Neural progenitor cell (in vitro differentiated cells): ENCODE data around the gene NEIL3. TPM values are rescaled to one million over a fixed set of nuclear protein-coding genes. Genes with fewer than 3 reads are reported as not detected.
A peak's percentile ranks its signal among the peaks of the same experiment; 100 is the strongest.

Experiments used
- DNase-seq: peaks from one replicate; pipeline ENCODE4 v3.0.0-alpha.2; 2016; ENCODE audit warnings: low spot score
- H2AFZ ChIP-seq: fragments of 200-600 bp; sonication (generic); replicated peaks from 2 replicates; pipeline ENCODE4 v1.6.1; 2016; ENCODE audit warnings: antibody characterized with exemption
- H3F3A ChIP-seq: fragments of 200-600 bp; sonication (generic); 2 replicates; pipeline ENCODE4 v1.6.1; 2016; ENCODE audit warnings: antibody characterized with exemption, low read depth
- H3K27ac ChIP-seq: fragments of 200-600 bp; sonication (generic); 2 replicates; pipeline ENCODE4 v1.5.1; 2016; ENCODE audit warnings: mild to moderate bottlenecking
- H3K27me3 ChIP-seq: fragments of 200-600 bp; sonication (generic); 2 replicates; pipeline ENCODE4 v1.6.1; 2016; ENCODE audit warnings: mild to moderate bottlenecking, moderate library complexity
- H3K36me3 ChIP-seq: fragments of 200-600 bp; sonication (generic); 2 replicates; pipeline ENCODE4 v1.5.1; 2016
- H3K4me1 ChIP-seq: fragments of 200-600 bp; sonication (generic); 2 replicates; pipeline ENCODE4 v1.6.1; 2016; ENCODE audit warnings: mixed run types
- H3K4me2 ChIP-seq: fragments of 200-600 bp; sonication (generic); 2 replicates; pipeline ENCODE4 v1.6.1; 2016
- H3K4me3 ChIP-seq: fragments of 200-600 bp; sonication (generic); 2 replicates; pipeline ENCODE4 v1.5.1; 2016
- H3K79me2 ChIP-seq: fragments of 200-600 bp; sonication (generic); 2 replicates; pipeline ENCODE4 v1.6.1; 2016; ENCODE audit warnings: low read depth
- H3K9ac ChIP-seq: fragments of 200-600 bp; sonication (generic); 2 replicates; pipeline ENCODE4 v1.6.1; 2016
- H3K9me3 ChIP-seq: fragments of 200-600 bp; sonication (generic); 2 replicates; pipeline ENCODE4 v1.5.1; 2016; ENCODE audit warnings: low read depth
- H4K20me1 ChIP-seq: fragments of 200-600 bp; sonication (generic); 2 replicates; pipeline ENCODE4 v1.6.1; 2016; ENCODE audit warnings: low read depth
- H3K27ac Mint-ChIP-seq: 3 replicates; pipeline ENCODE4 v1.8.0; 2021; ENCODE audit warnings: mixed read lengths
- H3K27me3 Mint-ChIP-seq: 2 replicates; pipeline ENCODE4 v1.8.0; 2022; ENCODE audit warnings: low read depth, mild to moderate bottlenecking, inconsistent platforms, moderate library complexity, mixed read lengths; ENCODE audit not compliant: insufficient read depth
- H3K36me3 Mint-ChIP-seq: 3 replicates; pipeline ENCODE4 v1.8.0; 2021; ENCODE audit warnings: mixed read lengths
- H3K4me1 Mint-ChIP-seq: 3 replicates; pipeline ENCODE4 v1.8.0; 2021; ENCODE audit warnings: mixed read lengths
- H3K4me3 Mint-ChIP-seq: 3 replicates; pipeline ENCODE4 v1.8.0; 2021; ENCODE audit warnings: mild to moderate bottlenecking, moderate library complexity, mixed read lengths
- H3K9me3 Mint-ChIP-seq: 3 replicates; pipeline ENCODE4 v1.8.0; 2020; ENCODE audit warnings: mixed read lengths
- CTCF ChIP-seq: fragments of 200-600 bp; sonication (generic); IDR thresholded peaks from 2 replicates; pipeline ENCODE4 v1.5.1; 2017; ENCODE audit warnings: antibody characterized with exemption, mild to moderate bottlenecking
- EZH2 ChIP-seq: fragments of 200-600 bp; sonication (generic); IDR thresholded peaks from 2 replicates; pipeline ENCODE4 v1.6.1; 2017; ENCODE audit warnings: antibody characterized with exemption, mild to moderate bottlenecking, moderate library complexity
- EZH2phosphoT487 ChIP-seq: fragments of 200-600 bp; sonication (generic); IDR thresholded peaks from 2 replicates; pipeline ENCODE4 v1.6.1; 2017; ENCODE audit warnings: antibody characterized with exemption
- total RNA-seq: library from RNA; depleted of rRNA; stranded (reverse); fragments of >200 nt; gene quantifications from 2 replicates; pipeline ENCODE4 v1.2.3, GENCODE V29; 2015; ENCODE audit warnings: low replicate concordance

The NEIL3 gene
- total RNA-seq, 1 donor from 2014 or later: 26.3 TPM

- Mint-ChIP-seq H3K27me3 (peaks cover 2% of the 10 kb centered on the region), H3K9me3 (peaks cover 5% of the 10 kb centered on the region), H3K27ac (no peak overlapping the region), H3K4me3 (no peak overlapping the region), H3K4me1 (peaks cover 34% of the 10 kb centered on the region), H3K36me3 (peaks cover 15% of the 10 kb centered on the region)
- Histone ChIP-seq H3K4me2 (no peak overlapping the region), H3K9me3 (no peaks in the 10 kb centered on the region), H3K79me2 (no peaks in the 10 kb centered on the region), H3K27me3 (no peaks in the 10 kb centered on the region), H4K20me1 (no peaks in the 10 kb centered on the region), H3K4me3 (no peak overlapping the region), H3K4me1 (peaks cover 40% of the 10 kb centered on the region), H3K9ac (no peak overlapping the region), H3F3A (peaks cover 17% of the 10 kb centered on the region), H3K36me3 (no peaks in the 10 kb centered on the region), H3K27ac (no peak overlapping the region), H2AFZ (no peak overlapping the region)
- DNase-seq: no peak
- TF ChIP-seq EZH2phosphoT487: no peak
- no peak for TF ChIP-seq CTCF
Measured at GRCh38 chr4:177371461-177371860, 61.8 kb downstream of the NEIL3 start.

DNA sequence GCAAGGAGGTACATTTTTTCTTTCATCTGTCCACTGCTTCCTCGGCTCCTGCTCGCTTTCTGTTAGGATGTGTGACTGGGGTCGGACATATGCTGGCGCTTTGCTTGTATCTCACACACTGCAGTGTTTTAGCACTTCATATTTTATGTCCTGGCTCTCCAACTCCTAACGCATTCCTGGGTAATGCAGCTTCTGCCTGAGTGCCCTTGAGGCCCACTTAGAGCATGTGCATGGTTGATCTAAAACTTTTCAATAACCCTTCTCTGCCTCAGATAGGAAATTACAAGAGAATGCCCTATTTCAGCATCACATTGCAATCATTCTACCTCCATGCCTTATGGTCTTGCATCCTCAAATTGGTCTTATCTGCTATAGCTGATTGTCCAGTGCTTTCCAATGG is 65.3 kb downstream of the NEIL3 start:
- Mint-ChIP-seq H3K36me3 (peaks cover 5% of the 10 kb centered on the region), H3K9me3 (peaks cover 2% of the 10 kb centered on the region), H3K27ac (peak overlapping the region; percentile 88), H3K27me3 (peaks cover 2% of the 10 kb centered on the region), H3K4me1 (peaks cover 36% of the 10 kb centered on the region), H3K4me3 (no peak overlapping the region)
- Histone ChIP-seq H3K4me1 (peaks cover 44% of the 10 kb centered on the region), H3K4me2 (peak overlapping the region; percentile 62), H4K20me1 (no peaks in the 10 kb centered on the region), H3K4me3 (peak overlapping the region; percentile 12), H3K9me3 (no peaks in the 10 kb centered on the region), H3K9ac (no peak overlapping the region), H2AFZ (peak overlapping the region; percentile 23), H3K27ac (peak overlapping the region; percentile 87), H3K79me2 (no peaks in the 10 kb centered on the region), H3F3A (peaks cover 17% of the 10 kb centered on the region), H3K27me3 (no peaks in the 10 kb centered on the region), H3K36me3 (no peaks in the 10 kb centered on the region)
- peak; percentile 15 for DNase-seq
- TF ChIP-seq EZH2phosphoT487 (no peak), EZH2 (no peak), CTCF (no peak)

DNA sequence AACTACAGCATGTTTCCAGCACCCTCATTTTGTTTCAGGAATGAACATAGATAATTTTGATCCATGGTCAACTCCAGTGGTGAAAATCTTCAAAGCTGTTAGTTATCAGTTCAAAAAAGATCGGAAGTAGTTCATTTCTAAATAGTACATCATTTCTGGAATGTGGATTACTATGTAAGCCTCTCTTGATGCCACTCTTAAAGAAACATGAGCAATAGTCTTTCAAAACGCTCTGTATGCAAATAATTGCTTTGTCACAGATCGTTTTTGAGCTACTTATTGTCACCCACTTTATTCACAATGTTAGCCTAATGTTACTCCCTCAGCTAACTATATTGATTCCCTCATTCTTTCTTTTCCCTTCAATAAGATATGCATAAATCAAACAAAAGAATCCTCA is 65.7 kb downstream of the NEIL3 start:
- Histone ChIP-seq H3K4me2 (peak overlapping the region; percentile 62), H3F3A (peaks cover 17% of the 10 kb centered on the region), H3K9me3 (no peaks in the 10 kb centered on the region), H3K27ac (peak overlapping the region; percentile 87), H2AFZ (peak overlapping the region; percentile 23), H3K79me2 (no peaks in the 10 kb centered on the region), H3K27me3 (no peaks in the 10 kb centered on the region), H3K4me1 (peaks cover 44% of the 10 kb centered on the region), H3K36me3 (no peaks in the 10 kb centered on the region), H3K4me3 (no peak overlapping the region), H4K20me1 (no peaks in the 10 kb centered on the region), H3K9ac (no peak overlapping the region)
- Mint-ChIP-seq H3K27me3 (peaks cover 2% of the 10 kb centered on the region), H3K4me1 (peaks cover 36% of the 10 kb centered on the region), H3K4me3 (no peak overlapping the region), H3K9me3 (peaks cover under 1% of the 10 kb centered on the region), H3K36me3 (peaks cover 3% of the 10 kb centered on the region), H3K27ac (peak overlapping the region; percentile 88)
- DNase-seq: no peak
- no peak for TF ChIP-seq CTCF
- no peak for TF ChIP-seq EZH2phosphoT487
- TF ChIP-seq EZH2: no peak
